IgD-negative memory B cell (primary cell): Measurements from ENCODE around the gene USP24. TPM values are rescaled to one million over a fixed set of nuclear protein-coding genes. Genes with fewer than 3 reads are reported as not detected.
A peak's percentile ranks its signal among the peaks of the same experiment; 100 is the strongest.
"Not testable (repeated sequence)": the region's sequence is repeated elsewhere in the genome, so short reads cannot be mapped to it uniquely, and the experiment has no call there.

Source experiments
- H3K27ac Mint-ChIP-seq, 3 donors: one replicate each; pipeline ENCODE4 v1.8.0; 2020 to 2022; ENCODE audit warnings: mild to moderate bottlenecking in 3 of 3, mixed read lengths in 3 of 3, moderate library complexity in 1 of 3
- H3K27me3 Mint-ChIP-seq: one replicate; pipeline ENCODE4 v1.8.0; 2021; ENCODE audit warnings: mixed read lengths
- H3K36me3 Mint-ChIP-seq: one replicate; pipeline ENCODE4 v1.8.0; 2020; ENCODE audit warnings: mild to moderate bottlenecking, mixed read lengths
- H3K4me1 Mint-ChIP-seq, 3 donors: one replicate each; pipeline ENCODE4 v1.8.0; 2020 to 2022; ENCODE audit warnings: mixed read lengths in 3 of 3, mild to moderate bottlenecking in 1 of 3
- H3K4me3 Mint-ChIP-seq, 4 donors: one replicate each; pipeline ENCODE4 v1.8.0; 2020 to 2022; ENCODE audit warnings: mild to moderate bottlenecking in 4 of 4, mixed read lengths in 4 of 4, moderate library complexity in 3 of 4
- H3K9me3 Mint-ChIP-seq, 3 donors: one replicate each; pipeline ENCODE4 v1.8.0; 2020 to 2021; ENCODE audit warnings: mixed read lengths in 3 of 3, mild to moderate bottlenecking in 1 of 3
- polyA plus RNA-seq: library from polyadenylated mRNA; unstranded; fragments of 300-500 nt; fragmentation: Illumina TruSeq; gene quantifications from one replicate; pipeline ENCODE4 v1.2.3, GENCODE V29; 2021

The USP24 gene
- polyA plus RNA-seq, 1 donor from 2014 or later: 10.2 TPM

- Mint-ChIP-seq H3K9me3 (peaks cover 0 to 1% (median 0%) of the 10 kb centered on the region in 3 donors), H3K4me1 (peaks cover 0 to 1% (median 0%) of the 10 kb centered on the region in 3 donors), H3K4me3 (no peak overlapping the region), H3K27ac (no peak overlapping the region), H3K27me3 (peaks cover 36% of the 10 kb centered on the region), H3K36me3 (peaks cover 8% of the 10 kb centered on the region)
These were observed 174.9 kb downstream of the USP24 start for GRCh38 chr1:55040083-55040932.

GRCh38 chr1:55039342-55040082 is 175.7 kb downstream of the USP24 start, which contains the start of gene PCSK9:
TSS of gene PCSK9 (plus strand) at chr1:55039548. CDS start at chr1:55039838, 290 bp downstream.
- H3K27ac Mint-ChIP-seq: no peak within 1 kb of the TSS
- peaks cover 39% of the 10 kb centered on the region for H3K27me3 Mint-ChIP-seq

GRCh38 chr1:55038974-55039341 is 176.2 kb downstream of the USP24 start:
- Mint-ChIP-seq H3K4me3 (no peak overlapping the region), H3K9me3 (peaks cover 0 to 1% (median 0%) of the 10 kb centered on the region in 3 donors), H3K36me3 (peaks cover 7% of the 10 kb centered on the region), H3K4me1 (peaks cover 0 to 1% (median 0%) of the 10 kb centered on the region in 3 donors), H3K27ac (no peak overlapping the region), H3K27me3 (peaks cover 42% of the 10 kb centered on the region)

More at GRCh38 chr1:55039342-55040082, 175.7 kb downstream of the USP24 start, which contains the start of gene PCSK9:
- Mint-ChIP-seq H3K4me3 (no peak within 1 kb of the TSS), H3K9me3 (peaks cover 0 to 1% (median 0%) of the 10 kb centered on the region in 3 donors), H3K4me1 (peaks cover 0 to 1% (median 0%) of the 10 kb centered on the region in 3 donors), H3K36me3 (peaks cover 8% of the 10 kb centered on the region)

- H3K27me3 Mint-ChIP-seq: peaks cover 42% of the 10 kb centered on the region
- H3K4me3 Mint-ChIP-seq: no peak overlapping the region
- H3K27ac Mint-ChIP-seq: no peak overlapping the region
- H3K36me3 Mint-ChIP-seq: peaks cover 5% of the 10 kb centered on the region
- H3K4me1 Mint-ChIP-seq: peaks cover 0 to 1% (median 0%) of the 10 kb centered on the region in 3 donors
- H3K9me3 Mint-ChIP-seq: peaks cover 0 to 1% (median 0%) of the 10 kb centered on the region in 3 donors
These were observed 176.7 kb downstream of the USP24 start for GRCh38 chr1:55038552-55038838.

- Mint-ChIP-seq H3K4me1 (peaks cover 0 to 1% (median 0%) of the 10 kb centered on the region in 3 donors), H3K4me3 (no peak overlapping the region), H3K9me3 (peaks cover 0 to 3% (median 0%) of the 10 kb centered on the region in 3 donors), H3K27me3 (peaks cover 45% of the 10 kb centered on the region), H3K36me3 (peaks cover 6% of the 10 kb centered on the region), H3K27ac (no peak overlapping the region)
These were observed 177.2 kb downstream of the USP24 start for GRCh38 chr1:55037733-55038551.

- H3K27me3 Mint-ChIP-seq: peaks cover 39% of the 10 kb centered on the region
These were observed 179.3 kb downstream of the USP24 start for GRCh38 chr1:55035904-55036303.

GRCh38 chr1:55034476-55035133 is 180.6 kb downstream of the USP24 start:
- H3K27ac Mint-ChIP-seq: no peak overlapping the region
- H3K4me1 Mint-ChIP-seq: peaks cover 0 to 1% (median 0%) of the 10 kb centered on the region in 3 donors
- peaks cover 37% of the 10 kb centered on the region for H3K27me3 Mint-ChIP-seq
- peaks cover 5% of the 10 kb centered on the region for H3K36me3 Mint-ChIP-seq
- peaks cover 0 to 3% (median 2%) of the 10 kb centered on the region in 3 donors for H3K9me3 Mint-ChIP-seq
- no peak overlapping the region for H3K4me3 Mint-ChIP-seq

More at GRCh38 chr1:55035904-55036303, 179.3 kb downstream of the USP24 start:
- Mint-ChIP-seq H3K4me1 (peaks cover 0 to 1% (median 0%) of the 10 kb centered on the region in 3 donors), H3K4me3 (no peak overlapping the region), H3K9me3 (peaks cover 0 to 3% (median 2%) of the 10 kb centered on the region in 3 donors), H3K27ac (no peak overlapping the region), H3K36me3 (peaks cover 6% of the 10 kb centered on the region)

- Mint-ChIP-seq H3K9me3 (peaks cover 0 to 3% (median 2%) of the 10 kb centered on the region in 3 donors), H3K4me3 (peak overlapping the region in 1 of 4 donors; percentile 70), H3K36me3 (peaks cover 5% of the 10 kb centered on the region), H3K27me3 (peaks cover 28% of the 10 kb centered on the region), H3K4me1 (no peaks in the 10 kb centered on the region), H3K27ac (no peak overlapping the region)
These were observed 181.9 kb downstream of the USP24 start for GRCh38 chr1:55033265-55033614.

- H3K27me3 Mint-ChIP-seq: peaks cover 13% of the 10 kb centered on the region
- not testable (repeated sequence) for H3K9me3 Mint-ChIP-seq
These were observed 184.1 kb downstream of the USP24 start for GRCh38 chr1:55031098-55031497.

GRCh38 chr1:55026682-55027081 is 188.5 kb downstream of the USP24 start:
- H3K9me3 Mint-ChIP-seq, H3K27me3 Mint-ChIP-seq, H3K27ac Mint-ChIP-seq: not testable (repeated sequence)

More at GRCh38 chr1:55031098-55031497, 184.1 kb downstream of the USP24 start:
- H3K36me3 Mint-ChIP-seq, H3K27ac Mint-ChIP-seq, H3K4me3 Mint-ChIP-seq, H3K4me1 Mint-ChIP-seq: not testable (repeated sequence)

GRCh38 chr1:55024163-55024562 is 191.0 kb downstream of the USP24 start:
- H3K36me3 Mint-ChIP-seq, H3K4me1 Mint-ChIP-seq, H3K4me3 Mint-ChIP-seq, H3K27ac Mint-ChIP-seq, H3K9me3 Mint-ChIP-seq: not testable (repeated sequence)
- peaks cover 11% of the 10 kb centered on the region for H3K27me3 Mint-ChIP-seq

More at GRCh38 chr1:55026682-55027081, 188.5 kb downstream of the USP24 start:
- not testable (repeated sequence) for H3K4me1 Mint-ChIP-seq, H3K36me3 Mint-ChIP-seq, H3K4me3 Mint-ChIP-seq

GRCh38 chr1:55021942-55022546 is 193.1 kb downstream of the USP24 start:
- H3K27ac Mint-ChIP-seq: peak overlapping the region in 1 of 3 donors; percentile 5
- peaks cover 0 to 2% (median 0%) of the 10 kb centered on the region in 3 donors for H3K4me1 Mint-ChIP-seq
- peaks cover 14% of the 10 kb centered on the region for H3K27me3 Mint-ChIP-seq
- H3K4me3 Mint-ChIP-seq: no peak overlapping the region
- no peaks in the 10 kb centered on the region for H3K36me3 Mint-ChIP-seq
- H3K9me3 Mint-ChIP-seq: no peaks in the 10 kb centered on the region

GRCh38 chr1:55018395-55018794 is 196.8 kb downstream of the USP24 start:
- Mint-ChIP-seq H3K9me3 (no peaks in the 10 kb centered on the region), H3K27ac (no peak overlapping the region), H3K4me1 (no peaks in the 10 kb centered on the region), H3K4me3 (no peak overlapping the region), H3K27me3 (peaks cover 16% of the 10 kb centered on the region), H3K36me3 (no peaks in the 10 kb centered on the region)
